Retina (tissue), 1 donor: Measurements from ENCODE around the gene ELP2.
"Not testable (repeated sequence)": the region's sequence is repeated elsewhere in the genome, so short reads cannot be mapped to it uniquely, and the experiment has no call there.

Experiments
- DNase-seq: peaks from one replicate; pipeline ENCODE4 v3.0.0-alpha.2; 2016

The ELP2 gene

DNA sequence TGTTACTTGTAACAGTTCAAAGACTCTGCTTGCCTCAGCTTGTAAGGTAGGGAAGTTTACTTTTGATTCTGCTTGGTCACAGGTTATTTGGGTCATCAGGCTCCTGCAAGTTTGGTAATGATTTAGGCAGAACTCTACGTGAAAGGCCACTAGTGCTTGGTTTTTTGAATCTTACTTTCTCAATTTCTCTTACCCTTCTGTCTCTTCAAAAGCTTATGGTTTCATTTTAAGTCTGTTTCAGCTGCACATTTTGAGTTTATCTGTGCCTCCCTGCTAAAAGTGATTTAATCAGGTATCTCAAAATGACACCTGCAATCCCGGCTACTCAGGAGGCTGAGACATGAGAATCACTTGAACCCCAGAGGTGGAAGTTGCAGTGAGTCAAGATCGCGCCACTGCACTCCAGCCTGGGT lies 31.3 kb downstream of the ELP2 start:
- no peak for DNase-seq

DNA sequence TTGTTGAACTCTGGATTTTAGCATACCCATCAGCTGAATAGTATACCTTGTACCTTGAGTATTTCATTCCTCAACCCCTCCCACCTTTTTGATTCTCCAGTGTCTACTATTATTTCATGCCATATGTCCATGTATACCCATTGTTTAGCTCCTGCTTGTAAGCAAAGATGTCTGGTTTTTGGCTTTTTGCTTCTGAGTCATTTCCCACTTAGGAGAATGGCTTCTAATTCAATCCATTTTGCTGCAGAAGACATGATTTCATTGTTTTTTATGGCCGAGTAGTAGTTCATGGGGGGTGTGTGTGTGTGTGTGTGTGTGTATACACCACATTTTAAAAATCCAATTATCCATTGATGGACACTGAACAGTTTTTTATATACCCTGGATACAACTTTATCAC lies 33.3 kb downstream of the ELP2 start:
- DNase-seq = no peak

DNA sequence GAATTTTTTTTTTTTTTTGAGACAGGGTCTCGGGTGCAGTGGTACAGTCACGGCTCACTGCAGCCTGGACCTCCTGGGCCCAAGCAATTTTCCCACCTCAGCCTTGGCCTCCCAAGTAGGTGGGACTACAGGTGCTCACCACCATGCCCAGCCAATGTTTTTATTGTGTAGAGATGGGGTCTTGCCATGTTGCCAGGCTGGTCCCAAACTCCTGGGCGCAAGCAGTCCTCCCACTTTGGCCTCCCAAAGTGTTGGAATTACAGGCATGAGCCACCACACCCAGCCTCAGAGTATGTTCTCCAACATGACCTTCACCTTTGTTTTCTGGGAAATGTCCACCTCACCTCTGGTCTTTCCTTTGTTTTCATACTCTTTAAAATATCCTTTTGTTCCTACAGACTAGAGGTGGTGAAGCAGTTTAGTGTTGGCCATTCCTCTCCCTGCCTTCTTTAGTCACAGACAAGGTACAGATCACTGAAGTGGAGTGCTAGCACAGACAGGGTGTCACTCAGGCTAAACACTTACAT lies 38.1 kb downstream of the ELP2 start:
- no peak for DNase-seq

DNA sequence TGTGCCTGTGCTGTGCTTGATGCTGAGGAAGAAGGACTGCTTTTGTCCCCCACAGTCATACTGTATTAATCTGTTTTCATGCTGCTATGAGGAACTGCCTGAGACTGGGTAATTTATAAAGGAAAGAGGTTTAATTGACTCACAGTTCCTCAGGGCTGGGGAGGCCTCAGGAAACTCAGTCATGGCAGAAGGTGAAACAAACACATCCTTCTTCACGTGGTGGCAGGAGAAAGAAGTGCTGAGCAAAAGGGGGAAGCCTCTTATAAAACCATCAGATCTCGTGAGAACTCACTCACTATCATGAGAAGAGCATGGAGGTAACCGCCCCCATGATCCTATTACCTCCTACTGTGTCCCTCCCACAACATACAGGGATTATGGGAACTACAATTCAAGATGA lies 38.6 kb downstream of the ELP2 start:
- not testable (repeated sequence) for DNase-seq

DNA sequence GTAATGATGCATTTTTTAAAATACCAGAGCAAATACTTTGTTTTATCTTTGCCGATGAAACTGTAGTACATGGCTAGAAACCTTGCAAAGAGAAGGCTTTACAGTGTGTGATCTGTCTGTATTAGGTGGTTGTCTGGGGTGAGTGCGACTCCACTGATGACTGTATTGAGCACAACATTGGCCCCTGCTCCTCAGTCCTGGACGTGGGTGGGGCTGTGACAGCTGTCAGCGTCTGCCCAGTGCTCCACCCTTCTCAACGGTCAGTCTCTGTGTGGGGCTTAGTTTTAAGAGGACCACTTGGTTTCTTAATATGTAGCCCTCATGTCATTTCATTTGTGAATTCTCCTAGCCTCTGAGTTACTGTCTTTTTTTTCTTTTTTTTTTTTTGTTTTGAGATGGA lies 40.2 kb downstream of the ELP2 start:
- DNase-seq = no peak

DNA sequence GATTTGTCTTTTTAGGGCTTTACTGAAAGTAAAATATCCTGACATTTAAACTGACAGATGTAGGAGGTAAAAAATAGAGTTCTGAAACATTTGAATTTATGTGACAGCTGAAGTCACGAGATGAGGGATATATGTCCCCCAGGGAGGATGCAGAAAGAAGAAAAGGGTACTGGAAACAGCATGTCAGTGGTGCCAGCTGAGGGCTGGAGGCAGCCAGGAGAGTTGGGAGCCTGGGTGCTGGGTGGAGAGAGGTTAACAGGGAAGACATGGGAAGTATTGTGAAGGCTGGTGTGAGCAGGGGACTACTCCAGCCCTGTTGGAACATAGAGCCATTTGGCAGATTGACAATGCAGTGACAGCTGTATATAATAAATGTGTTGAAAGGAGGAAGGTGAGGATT lies 45.8 kb downstream of the ELP2 start:
- DNase-seq = no peak

DNA sequence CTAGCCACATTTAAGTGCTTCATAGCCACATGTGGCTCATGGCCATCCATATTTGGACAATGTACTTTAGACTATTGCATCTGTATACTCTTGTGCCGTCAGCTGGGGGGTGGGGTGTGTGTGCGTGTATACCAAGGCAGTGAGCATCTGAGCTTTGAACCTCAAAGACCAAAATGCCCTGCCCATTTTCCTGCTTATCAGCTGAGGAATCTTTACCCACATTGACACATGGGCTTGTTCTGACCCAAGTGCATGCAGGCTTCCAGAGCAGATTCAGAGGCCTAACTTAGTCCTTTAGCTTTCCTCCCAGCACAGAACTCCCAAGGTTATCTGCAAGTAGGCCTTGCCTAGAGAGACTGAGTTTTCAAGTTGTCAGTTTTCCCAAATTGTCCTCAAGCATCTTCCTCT lies 46.5 kb downstream of the ELP2 start:
- DNase-seq = no peak

DNA sequence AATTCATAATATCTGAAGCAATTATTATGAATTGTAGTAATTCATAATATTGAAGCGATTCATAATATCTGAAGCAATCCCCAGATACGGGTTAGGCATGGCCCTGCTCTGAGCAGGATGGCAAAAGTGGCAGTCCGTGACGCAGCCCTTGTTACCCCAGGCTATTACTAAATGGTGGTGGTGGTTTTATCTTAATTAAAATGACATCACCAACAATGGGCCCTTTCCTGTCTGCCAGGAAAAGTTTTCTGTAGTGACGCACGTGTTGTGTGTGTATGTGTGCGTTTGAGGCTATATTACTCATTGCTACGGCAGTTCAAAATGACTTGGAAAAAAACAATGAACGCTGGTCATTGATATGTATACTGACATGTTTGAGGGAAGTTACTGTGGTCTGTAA lies 47.0 kb downstream of the ELP2 start:
- DNase-seq = no peak

DNA sequence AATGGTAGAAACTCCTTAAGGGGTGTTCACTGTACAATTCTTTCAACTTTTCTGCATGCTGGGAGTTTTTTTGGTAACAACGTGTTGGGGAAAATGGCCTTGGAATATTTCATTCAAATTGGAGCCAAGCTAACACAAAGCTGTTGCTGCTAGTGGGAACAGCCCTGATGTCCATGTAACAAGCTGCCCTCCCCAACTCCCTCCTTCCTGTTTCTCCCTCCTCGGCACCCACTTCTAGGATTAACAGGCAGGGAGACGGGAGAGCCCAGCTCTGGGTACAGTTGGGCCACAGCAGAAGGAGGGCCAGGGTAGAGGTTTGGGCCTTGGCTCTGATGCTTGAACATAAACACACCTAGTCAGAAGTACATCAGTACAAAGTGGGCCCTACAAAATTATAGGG lies 48.2 kb downstream of the ELP2 start:
- DNase-seq = no peak

DNA sequence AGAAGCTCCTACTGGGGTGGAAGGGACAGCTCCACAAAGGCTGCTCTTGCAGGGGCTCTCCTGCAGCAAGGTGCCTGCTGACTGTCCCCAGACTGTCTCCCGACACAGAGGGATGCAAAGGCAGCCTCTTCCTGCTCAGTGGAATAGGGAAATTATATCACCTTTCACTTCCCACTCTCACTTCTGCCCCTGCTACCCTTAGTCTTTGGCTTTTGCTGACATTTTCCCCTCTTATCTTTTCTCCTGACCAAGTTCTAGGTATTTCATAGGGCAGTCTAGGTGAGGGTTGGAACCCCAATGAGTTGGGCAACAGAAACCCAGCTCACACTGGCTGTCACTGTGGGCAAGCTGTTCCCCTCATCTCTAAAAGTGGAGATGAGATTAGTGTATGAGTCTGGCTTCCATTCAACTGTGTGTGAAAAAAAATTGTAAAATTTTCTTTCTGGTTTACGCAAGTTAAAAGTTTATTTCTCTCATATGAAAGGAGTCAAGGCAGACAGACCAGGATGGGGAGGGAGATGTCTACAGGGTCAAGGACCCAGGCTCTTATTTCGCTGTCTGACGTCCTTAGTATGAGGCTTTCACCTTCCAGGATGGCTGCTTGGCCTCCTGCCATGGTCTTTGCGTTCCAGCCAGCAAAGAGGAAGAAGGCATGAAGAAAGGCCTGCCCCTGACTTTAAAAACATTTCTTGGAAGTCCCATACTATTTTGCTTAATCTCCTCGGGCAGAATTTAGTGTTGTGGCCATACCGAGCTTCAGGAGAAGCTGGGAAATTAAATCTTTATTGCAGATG lies 50.1 kb downstream of the ELP2 start:
- no peak for DNase-seq

DNA sequence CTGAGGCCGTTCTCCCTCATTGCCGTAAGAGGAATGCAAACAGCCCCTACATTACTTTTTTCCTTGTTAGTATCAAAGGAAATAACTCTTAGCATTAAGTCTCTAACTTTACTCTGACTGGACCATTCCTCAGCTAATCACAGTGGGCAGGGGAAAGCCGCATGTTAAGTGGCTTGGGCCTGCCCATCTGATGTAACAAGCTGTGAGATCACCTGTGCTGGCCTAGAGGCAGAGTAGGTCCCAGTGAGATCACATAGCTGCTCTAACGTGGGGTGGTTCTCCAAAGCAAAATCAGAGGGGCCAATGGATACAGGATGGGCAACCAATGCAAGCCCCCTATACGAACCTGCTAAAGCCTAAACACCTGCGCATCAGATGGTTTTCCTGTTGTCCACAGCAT lies 51.7 kb downstream of the ELP2 start:
- no peak for DNase-seq

DNA sequence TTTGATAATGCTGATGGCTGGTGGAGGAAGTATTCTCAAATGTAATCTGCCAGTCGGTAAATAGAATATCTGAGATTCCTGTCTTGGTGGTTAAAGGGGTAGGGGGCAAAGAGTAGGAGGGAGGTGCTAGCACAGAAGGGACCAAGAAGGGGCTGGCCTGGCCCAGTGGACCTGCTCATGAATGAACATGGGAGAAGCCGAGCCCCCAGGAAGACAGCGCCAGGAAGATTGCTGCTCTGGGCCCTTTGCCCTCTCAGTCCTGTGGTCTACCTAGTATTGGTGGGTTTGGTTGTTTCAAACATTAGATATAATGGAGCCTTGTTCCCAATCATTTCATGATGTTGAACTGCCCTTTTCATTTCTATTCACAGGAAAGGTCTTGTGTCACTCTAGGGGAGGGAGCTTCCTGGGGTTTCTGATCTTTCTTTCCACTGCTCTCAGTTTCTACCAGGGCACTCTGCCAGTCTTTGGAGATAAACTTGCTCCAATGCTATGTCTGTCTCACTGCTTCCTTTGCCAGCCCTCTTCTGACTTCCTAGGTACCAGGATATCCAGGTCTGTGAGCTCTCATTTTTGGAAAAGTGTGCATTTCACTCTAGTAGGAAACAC lies 52.3 kb downstream of the ELP2 start:
- no peak for DNase-seq

DNA sequence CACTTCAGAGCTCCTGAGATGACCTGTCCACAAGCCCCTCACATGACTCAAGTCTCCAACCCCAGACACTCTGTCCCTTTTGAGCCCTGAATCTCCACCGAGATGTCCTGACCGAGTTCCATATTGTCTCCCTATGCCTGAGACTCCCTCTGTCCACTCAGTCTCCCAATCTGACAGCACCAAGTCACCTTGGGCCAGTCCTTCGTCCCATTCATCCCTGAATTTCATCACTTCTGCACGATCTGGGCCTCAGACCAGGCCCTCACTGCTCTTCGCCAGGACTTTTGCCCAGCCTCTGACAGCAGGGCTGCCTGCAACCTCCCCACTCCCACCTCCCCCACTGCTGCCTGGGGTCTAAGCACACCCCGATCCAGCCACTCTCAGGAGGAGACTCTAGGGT lies 53.3 kb downstream of the ELP2 start:
- no peak for DNase-seq

DNA sequence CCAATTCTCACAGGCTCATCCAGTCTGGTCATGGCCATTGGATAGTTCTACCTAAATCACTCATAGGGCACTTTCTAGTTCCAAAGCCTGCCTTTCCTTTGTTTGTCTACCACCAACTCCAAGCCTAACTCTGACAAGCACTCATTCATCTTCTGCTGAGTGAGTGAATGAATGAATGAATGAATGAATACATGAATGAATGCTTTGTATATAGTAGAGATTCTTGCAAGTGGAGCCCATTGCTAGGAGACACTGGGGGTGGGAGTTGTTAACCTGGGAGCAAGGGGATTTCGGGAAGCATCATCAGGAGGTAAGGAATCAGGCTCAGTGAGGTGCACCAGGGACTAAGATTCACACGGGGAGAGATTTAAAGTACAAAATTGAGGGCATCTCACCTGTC lies 54.3 kb downstream of the ELP2 start:
- DNase-seq = no peak

DNA sequence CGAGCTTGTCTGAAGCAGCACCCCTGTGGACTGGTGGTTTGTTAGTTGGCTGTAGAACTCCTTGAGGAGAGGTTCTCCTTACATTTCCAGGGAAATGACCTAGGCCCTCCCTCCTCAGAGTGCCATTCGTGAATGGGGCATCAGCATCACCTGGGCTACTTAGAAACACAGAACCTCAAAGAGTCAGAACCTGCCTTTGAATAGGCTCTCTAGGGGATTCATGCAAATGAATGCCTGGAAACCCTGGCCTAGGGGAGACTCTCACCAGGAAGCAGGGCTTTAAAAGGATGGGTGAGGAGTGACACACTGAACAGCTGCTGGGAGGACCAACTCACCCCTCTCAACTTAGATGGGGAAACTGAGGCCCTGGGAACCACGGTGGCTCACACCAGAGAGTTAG lies 55.5 kb downstream of the ELP2 start:
- DNase-seq = no peak

DNA sequence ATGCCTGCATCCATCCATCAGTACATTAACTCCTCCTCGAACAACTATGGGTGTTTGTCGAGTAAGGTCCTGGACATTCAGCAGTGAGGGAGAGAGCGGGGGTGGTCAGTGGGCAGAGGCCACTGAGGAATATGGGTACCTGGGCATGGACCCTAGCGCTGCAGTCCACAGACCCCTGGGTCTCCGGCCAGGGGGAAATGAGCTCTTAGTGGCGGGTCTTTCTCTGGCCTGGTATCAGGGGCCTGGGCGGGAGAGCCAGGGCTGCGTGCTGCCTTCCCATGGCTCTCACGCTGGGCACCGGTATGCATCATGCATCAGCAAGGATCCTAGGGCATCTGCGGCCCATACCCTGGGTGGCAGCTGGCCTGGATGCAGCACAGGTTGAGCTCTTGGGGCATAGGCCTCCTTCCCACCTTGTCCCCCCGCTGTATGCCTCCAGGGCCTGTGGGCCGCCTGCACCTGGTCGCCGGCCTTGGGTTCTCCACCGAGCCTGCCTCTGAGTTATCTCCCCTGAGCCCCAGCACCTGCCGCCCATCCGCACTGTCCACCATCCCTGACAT lies 56.3 kb downstream of the ELP2 start:
- DNase-seq = no peak

DNA sequence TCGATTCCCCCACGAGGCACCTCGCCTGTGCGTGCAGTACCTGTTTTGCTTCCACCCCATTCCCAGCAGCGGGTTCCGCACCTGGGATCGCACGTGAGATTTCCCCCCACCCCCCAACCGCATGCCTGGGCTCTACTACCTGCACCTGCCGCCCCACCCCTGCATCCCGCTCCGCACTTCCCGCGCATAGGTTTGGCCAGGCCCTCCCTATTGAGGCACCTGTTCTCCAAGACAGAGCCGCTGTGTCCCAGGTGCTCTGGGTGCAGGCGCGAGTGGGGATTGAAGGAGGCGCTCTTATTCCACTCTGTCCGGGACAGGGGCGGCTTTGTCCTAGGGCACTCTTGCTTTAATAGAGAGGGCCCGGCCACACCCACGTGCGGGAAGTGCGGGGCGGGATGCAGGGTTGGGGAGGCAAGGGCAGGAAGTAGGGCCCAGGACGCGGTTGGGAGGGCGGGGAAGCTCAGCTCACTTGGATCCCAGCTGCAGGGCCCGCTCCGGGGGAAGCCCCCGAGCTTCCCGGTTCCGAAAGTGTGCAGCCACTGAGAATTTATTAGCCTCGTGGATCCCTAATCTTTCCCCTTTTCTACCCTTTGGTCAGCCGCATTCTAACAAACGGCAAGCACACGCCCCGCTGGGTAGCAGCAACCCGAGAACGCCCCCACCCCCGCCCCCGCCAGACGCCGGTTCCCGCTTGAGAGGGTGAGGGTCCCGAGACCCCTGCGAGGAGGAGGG lies 56.9 kb downstream of the ELP2 start:
- no peak for DNase-seq

DNA sequence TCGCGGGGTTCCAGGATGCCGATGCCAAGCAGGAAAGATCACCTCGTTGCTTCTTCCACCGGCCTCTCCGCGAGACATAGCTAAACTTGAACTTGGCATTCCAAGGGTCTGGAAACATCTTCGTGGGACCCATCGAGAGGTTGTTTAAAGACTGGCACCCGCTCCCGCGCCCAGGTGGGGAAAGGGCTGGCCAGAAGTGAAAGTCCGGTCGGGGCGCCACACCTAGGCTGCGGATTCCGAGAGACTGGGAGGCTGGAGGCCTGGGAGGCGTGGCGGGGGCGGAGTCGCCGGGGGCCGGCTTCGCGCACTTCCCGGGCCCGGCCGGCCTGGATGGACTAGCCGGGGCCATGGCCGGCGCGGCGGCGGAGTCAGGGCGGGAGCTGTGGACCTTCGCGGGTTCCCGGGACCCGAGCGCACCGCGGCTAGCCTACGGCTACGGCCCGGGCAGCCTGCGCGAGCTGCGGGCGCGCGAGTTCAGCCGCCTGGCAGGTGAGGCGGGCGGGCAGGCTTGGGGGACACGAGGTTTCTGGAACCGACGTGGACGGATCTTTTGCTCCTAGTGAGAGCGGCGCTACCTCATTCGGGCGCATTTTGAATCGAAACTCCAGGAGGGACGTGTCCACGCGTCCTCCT lies 57.6 kb downstream of the ELP2 start, which contains the start of gene MOCOS:
Gene MOCOS, plus strand, starts transcription at position 305 of the 633 bp plus-strand sequence. Its CDS starts 43 bp downstream, at position 348.
- DNase-seq = peak; percentile 84

DNA sequence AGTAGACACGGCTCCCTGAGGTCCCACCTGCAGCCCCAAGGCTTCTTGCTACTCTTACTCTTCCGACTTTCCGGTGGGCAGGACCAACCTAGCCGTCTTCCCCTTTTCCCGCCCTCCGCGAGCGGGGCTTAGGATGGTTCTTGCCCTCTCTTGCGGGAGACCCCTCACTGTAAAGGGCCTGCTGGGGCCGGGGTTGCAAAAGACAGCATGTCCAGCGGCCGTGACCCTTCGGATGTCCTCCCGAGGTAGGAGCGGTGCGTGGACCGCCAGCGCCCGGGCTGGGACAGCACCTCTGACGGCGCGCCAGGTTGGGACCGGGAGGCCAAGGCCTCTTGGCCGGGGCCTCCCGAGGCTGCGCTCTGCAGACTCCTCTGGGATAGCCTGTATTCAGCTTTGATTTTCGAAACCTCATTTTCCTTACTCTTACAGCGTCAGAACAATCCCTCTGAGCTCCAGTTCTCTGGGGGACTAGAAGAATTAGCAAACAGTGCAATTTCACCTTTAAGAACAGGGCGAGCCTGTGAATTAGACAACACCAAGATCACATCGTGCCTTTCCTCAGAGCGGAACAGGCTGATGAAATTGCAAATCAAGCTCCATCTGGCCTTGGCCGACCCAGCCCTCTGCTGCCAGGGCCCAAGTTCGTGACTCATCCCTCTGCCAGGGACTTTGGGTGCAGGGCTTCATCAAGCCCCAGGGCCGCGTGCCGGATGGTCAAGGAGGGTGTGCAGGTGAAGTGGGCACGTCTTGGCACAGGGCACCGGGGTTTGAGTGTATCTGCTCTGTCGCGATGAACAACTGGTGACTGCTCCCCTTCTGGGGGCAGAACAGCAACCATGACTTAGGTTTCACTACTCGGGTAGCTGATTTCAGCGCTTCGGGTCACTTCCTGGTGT lies 58.4 kb downstream of the ELP2 start:
- no peak for DNase-seq

DNA sequence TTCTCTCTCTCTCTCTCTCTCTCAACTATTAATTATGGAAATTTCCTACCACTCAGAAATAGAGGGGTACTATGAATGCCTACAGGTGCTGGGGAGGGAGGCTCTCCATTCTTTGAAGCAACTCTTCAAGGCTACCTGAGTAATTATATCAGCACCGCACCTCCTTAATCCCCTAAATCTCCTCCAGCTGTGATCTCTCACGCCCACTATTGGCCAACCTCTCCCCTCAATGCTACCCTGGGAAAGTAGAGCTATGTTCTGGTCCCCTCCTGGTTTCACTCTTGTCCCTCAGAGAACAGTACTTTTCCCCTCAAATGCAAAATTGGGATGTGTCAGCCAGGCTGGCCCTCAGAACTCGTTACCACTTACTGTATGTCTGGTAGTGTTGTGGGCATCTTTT lies 59.2 kb downstream of the ELP2 start:
- DNase-seq = no peak

DNA sequence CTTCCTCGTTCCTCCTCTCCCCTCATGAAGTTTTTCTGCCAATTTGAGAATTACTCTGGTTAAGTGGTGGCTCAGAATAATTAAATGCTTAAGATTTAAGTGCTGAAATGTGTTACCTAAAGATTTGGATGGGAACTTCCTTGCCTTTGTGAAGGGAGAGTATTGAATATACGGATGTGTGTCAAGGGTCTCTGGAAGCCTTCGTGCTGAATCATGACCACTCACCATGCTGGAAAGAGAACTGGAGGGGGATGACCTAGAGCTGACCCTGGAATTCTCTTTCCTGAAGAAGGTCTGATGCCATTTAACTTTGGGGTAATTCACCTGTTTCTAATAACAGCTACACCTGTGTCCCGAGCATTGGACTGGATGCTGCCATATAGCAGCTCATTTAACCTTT lies 59.8 kb downstream of the ELP2 start:
- DNase-seq = no peak

DNA sequence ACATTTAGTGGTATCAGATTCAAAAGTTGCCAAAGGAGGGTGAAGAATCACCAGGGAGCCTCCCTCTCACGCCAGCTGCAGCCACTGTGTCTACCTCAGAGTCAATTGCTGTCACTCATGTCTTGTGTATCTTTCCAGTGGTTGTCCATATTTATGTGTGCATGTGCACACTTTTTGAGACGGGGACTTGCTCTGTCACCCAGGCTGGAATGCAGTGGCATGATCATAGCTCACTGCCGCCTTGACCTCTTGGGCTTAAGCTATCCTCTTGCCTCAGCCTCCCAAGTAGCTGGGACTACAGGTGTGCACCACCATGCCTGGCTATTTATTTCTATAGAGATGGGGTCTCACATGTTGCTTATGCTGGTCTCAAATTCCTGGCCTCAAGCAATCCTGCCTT lies 61.6 kb downstream of the ELP2 start:
- DNase-seq = no peak
